Neural cell (in vitro differentiated cells): Measurements from ENCODE around the gene NKPD1. TPM values are rescaled to one million over a fixed set of nuclear protein-coding genes. Genes with fewer than 3 reads are reported as not detected.
A peak's percentile ranks its signal among the peaks of the same experiment; 100 is the strongest.

Source experiments
- H2AFZ ChIP-seq: fragments of 200-600, 300-800 bp; sonication (generic), shearing (Covaris generic); 2 replicates; pipeline ENCODE4 v1.6.0; 2014; ENCODE audit warnings: low read depth, mild to moderate bottlenecking, antibody characterized with exemption, low read length, moderate library complexity
- H3F3A ChIP-seq: fragments of 200-600 bp; shearing (Covaris generic); 2 replicates; pipeline ENCODE4 v1.6.1; 2016; ENCODE audit warnings: mild to moderate bottlenecking, moderate library complexity, mixed read lengths, antibody characterized with exemption, low read length; ENCODE audit not compliant: insufficient read depth, poor library complexity, severe bottlenecking
- H3K27ac ChIP-seq: fragments of 200-600, 300-800 bp; sonication (generic), shearing (Covaris generic); 2 replicates; pipeline ENCODE4 v1.5.1; 2014; ENCODE audit warnings: mild to moderate bottlenecking, low read length, moderate library complexity
- H3K27me3 ChIP-seq: fragments of 300-800, 200-600 bp; sonication (generic), shearing (Covaris generic); 2 replicates; pipeline ENCODE4 v1.6.0; 2014; ENCODE audit warnings: mild to moderate bottlenecking, low read depth, low read length, moderate library complexity; ENCODE audit not compliant: insufficient read depth
- H3K36me3 ChIP-seq: fragments of 300-800, 200-600 bp; sonication (generic), shearing (Covaris generic); 2 replicates; pipeline ENCODE4 v1.5.1; 2014; ENCODE audit warnings: mild to moderate bottlenecking, antibody characterized with exemption, low read length, moderate library complexity; ENCODE audit not compliant: insufficient read depth
- H3K4me2 ChIP-seq: fragments of 300-800, 200-600 bp; sonication (generic), shearing (Covaris generic); 2 replicates; pipeline ENCODE4 v1.6.0; 2014; ENCODE audit warnings: mild to moderate bottlenecking, low read length
- H3K4me3 ChIP-seq: fragments of 300-800, 200-600 bp; sonication (generic), shearing (Covaris generic); 2 replicates; pipeline ENCODE4 v1.5.1; 2014; ENCODE audit warnings: mild to moderate bottlenecking, low read length, moderate library complexity
- H3K79me2 ChIP-seq: fragments of 200-600 bp; shearing (Covaris generic); replicated peaks from 2 replicates; pipeline ENCODE4 v1.6.0; 2014; ENCODE audit warnings: mild to moderate bottlenecking, low read length, moderate library complexity; ENCODE audit not compliant: insufficient read depth
- H3K9ac ChIP-seq: fragments of 300-800, 200-600 bp; sonication (generic), shearing (Covaris generic); 2 replicates; pipeline ENCODE4 v1.6.1; 2016; ENCODE audit warnings: mild to moderate bottlenecking, low read length, mixed read lengths
- H3K9me2 ChIP-seq: fragments of 200-600 bp; shearing (Covaris generic); 2 replicates; pipeline ENCODE4 v1.6.1; 2016; ENCODE audit warnings: mild to moderate bottlenecking, low read length, mixed read lengths; ENCODE audit not compliant: insufficient read depth
- H3K9me3 ChIP-seq: fragments of 200-600, 300-800 bp; sonication (generic), shearing (Covaris generic); 2 replicates; pipeline ENCODE4 v1.6.1; 2016; ENCODE audit warnings: mild to moderate bottlenecking, mixed run types, low read length, moderate library complexity, mixed read lengths
- H4K20me1 ChIP-seq: fragments of 200-600 bp; shearing (Covaris generic); 2 replicates; pipeline ENCODE4 v1.6.1; 2016; ENCODE audit warnings: mild to moderate bottlenecking, mixed run types; ENCODE audit not compliant: insufficient read depth
- EP300 ChIP-seq: fragments of 450-650 bp; conservative IDR thresholded peaks from 2 replicates; pipeline ENCODE4 v1.6.1; 2014; ENCODE audit warnings: antibody characterized with exemption, mild to moderate bottlenecking, moderate library complexity; ENCODE audit not compliant: poor library complexity, severe bottlenecking
- EZH2 ChIP-seq: fragments of 200-600, 300-800 bp; shearing (Covaris generic), sonication (generic); IDR thresholded peaks from 2 replicates; pipeline ENCODE4 v1.6.1; 2014; ENCODE audit warnings: antibody characterized with exemption, low read length, borderline replicate concordance, mild to moderate bottlenecking; ENCODE audit not compliant: insufficient read depth, poor library complexity, severe bottlenecking
- MXI1 ChIP-seq: fragments of 450-650 bp; conservative IDR thresholded peaks from 2 replicates; pipeline ENCODE4 v1.6.1; 2014; ENCODE audit warnings: antibody characterized with exemption, mild to moderate bottlenecking; ENCODE audit not compliant: poor library complexity, severe bottlenecking
- POLR2AphosphoS5 ChIP-seq: IDR thresholded peaks from 2 replicates; pipeline ENCODE4 v1.6.1; 2012
- RAD21 ChIP-seq: fragments of 450-650 bp; conservative IDR thresholded peaks from 2 replicates; pipeline ENCODE4 v1.6.1; 2014; ENCODE audit warnings: antibody characterized with exemption, mild to moderate bottlenecking, moderate library complexity
- SMC3 ChIP-seq: fragments of 450-650 bp; conservative IDR thresholded peaks from 2 replicates; pipeline ENCODE4 v1.6.1; 2014; ENCODE audit warnings: antibody characterized with exemption, mild to moderate bottlenecking, moderate library complexity; ENCODE audit not compliant: poor library complexity
- TAF1 ChIP-seq: IDR thresholded peaks from 2 replicates; pipeline ENCODE4 v1.6.1; 2012; ENCODE audit warnings: low read depth
- polyA plus RNA-seq: library from polyadenylated mRNA; depleted of rRNA; stranded (reverse); fragments of >200 nt; gene quantifications from 2 replicates; pipeline ENCODE4 v1.2.3, GENCODE V29; 2014
- TF ChIP-seq, protein P1 (sequence below): fragments of 450-650 bp; IDR thresholded peaks from 2 replicates; pipeline ENCODE4 v1.5.1; 2014; ENCODE audit warnings: antibody characterized with exemption, mild to moderate bottlenecking, moderate library complexity; ENCODE audit not compliant: poor library complexity, severe bottlenecking
- TF ChIP-seq, protein P2 (sequence below): IDR thresholded peaks from 2 replicates; pipeline ENCODE4 v1.6.1; 2012; ENCODE audit warnings: borderline replicate concordance

NKPD1 gene
- polyA plus RNA-seq, 1 donor from 2014 or later, result 2.8 TPM

GRCh38 chr19:45136507-45137178, 24.1 kb downstream of the NKPD1 start:
- no peak for TF ChIP-seq EZH2
- no peak for TF ChIP-seq POLR2AphosphoS5
- no peak for TF ChIP-seq TAF1
- TF ChIP-seq EP300, result no peak
- TF ChIP-seq, protein P1, sequence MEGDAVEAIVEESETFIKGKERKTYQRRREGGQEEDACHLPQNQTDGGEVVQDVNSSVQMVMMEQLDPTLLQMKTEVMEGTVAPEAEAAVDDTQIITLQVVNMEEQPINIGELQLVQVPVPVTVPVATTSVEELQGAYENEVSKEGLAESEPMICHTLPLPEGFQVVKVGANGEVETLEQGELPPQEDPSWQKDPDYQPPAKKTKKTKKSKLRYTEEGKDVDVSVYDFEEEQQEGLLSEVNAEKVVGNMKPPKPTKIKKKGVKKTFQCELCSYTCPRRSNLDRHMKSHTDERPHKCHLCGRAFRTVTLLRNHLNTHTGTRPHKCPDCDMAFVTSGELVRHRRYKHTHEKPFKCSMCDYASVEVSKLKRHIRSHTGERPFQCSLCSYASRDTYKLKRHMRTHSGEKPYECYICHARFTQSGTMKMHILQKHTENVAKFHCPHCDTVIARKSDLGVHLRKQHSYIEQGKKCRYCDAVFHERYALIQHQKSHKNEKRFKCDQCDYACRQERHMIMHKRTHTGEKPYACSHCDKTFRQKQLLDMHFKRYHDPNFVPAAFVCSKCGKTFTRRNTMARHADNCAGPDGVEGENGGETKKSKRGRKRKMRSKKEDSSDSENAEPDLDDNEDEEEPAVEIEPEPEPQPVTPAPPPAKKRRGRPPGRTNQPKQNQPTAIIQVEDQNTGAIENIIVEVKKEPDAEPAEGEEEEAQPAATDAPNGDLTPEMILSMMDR, result no peak
- TF ChIP-seq MXI1, result no peak
- TF ChIP-seq, protein P2, sequence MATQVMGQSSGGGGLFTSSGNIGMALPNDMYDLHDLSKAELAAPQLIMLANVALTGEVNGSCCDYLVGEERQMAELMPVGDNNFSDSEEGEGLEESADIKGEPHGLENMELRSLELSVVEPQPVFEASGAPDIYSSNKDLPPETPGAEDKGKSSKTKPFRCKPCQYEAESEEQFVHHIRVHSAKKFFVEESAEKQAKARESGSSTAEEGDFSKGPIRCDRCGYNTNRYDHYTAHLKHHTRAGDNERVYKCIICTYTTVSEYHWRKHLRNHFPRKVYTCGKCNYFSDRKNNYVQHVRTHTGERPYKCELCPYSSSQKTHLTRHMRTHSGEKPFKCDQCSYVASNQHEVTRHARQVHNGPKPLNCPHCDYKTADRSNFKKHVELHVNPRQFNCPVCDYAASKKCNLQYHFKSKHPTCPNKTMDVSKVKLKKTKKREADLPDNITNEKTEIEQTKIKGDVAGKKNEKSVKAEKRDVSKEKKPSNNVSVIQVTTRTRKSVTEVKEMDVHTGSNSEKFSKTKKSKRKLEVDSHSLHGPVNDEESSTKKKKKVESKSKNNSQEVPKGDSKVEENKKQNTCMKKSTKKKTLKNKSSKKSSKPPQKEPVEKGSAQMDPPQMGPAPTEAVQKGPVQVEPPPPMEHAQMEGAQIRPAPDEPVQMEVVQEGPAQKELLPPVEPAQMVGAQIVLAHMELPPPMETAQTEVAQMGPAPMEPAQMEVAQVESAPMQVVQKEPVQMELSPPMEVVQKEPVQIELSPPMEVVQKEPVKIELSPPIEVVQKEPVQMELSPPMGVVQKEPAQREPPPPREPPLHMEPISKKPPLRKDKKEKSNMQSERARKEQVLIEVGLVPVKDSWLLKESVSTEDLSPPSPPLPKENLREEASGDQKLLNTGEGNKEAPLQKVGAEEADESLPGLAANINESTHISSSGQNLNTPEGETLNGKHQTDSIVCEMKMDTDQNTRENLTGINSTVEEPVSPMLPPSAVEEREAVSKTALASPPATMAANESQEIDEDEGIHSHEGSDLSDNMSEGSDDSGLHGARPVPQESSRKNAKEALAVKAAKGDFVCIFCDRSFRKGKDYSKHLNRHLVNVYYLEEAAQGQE, result no peak
- no peak for TF ChIP-seq RAD21
- TF ChIP-seq SMC3, result no peak
- Histone ChIP-seq H3K9ac (no peak overlapping the region), H2AFZ (no peak overlapping the region), H3K36me3 (no peaks in the 10 kb centered on the region), H4K20me1 (no peaks in the 10 kb centered on the region), H3K4me3 (peak overlapping the region; percentile 24), H3K79me2 (peaks cover 3% of the 10 kb centered on the region), H3K9me3 (no peaks in the 10 kb centered on the region), H3F3A (no peaks in the 10 kb centered on the region), H3K9me2 (no peaks in the 10 kb centered on the region), H3K4me2 (no peak overlapping the region), H3K27me3 (no peaks in the 10 kb centered on the region), H3K27ac (peak overlapping the region; percentile 19)

GRCh38 chr19:45135176-45135885, 25.5 kb downstream of the NKPD1 start:
- H3K4me2 ChIP-seq, result no peak overlapping the region
- no peak overlapping the region for H3K4me3 ChIP-seq
- no peaks in the 10 kb centered on the region for H3K27me3 ChIP-seq
- no peak for TF ChIP-seq EP300
- TF ChIP-seq EZH2, result no peak
- TF ChIP-seq, protein P2, result no peak
- no peak for TF ChIP-seq MXI1
- TF ChIP-seq POLR2AphosphoS5, result no peak
- TF ChIP-seq TAF1, result no peak
- no peak for TF ChIP-seq RAD21
- TF ChIP-seq, protein P1, result no peak
- no peak for TF ChIP-seq SMC3
- peaks cover 3% of the 10 kb centered on the region for H3K79me2 ChIP-seq
- H2AFZ ChIP-seq, result no peak overlapping the region
- H4K20me1 ChIP-seq, result no peaks in the 10 kb centered on the region
- H3K9ac ChIP-seq, result no peak overlapping the region
- no peaks in the 10 kb centered on the region for H3K9me3 ChIP-seq
- H3F3A ChIP-seq, result no peaks in the 10 kb centered on the region
- H3K27ac ChIP-seq, result no peak overlapping the region
- H3K9me2 ChIP-seq, result no peaks in the 10 kb centered on the region
- H3K36me3 ChIP-seq, result no peaks in the 10 kb centered on the region
